SK-N-MC (cell line): Measurements from ENCODE around the gene GOLGA6L7.
"Not testable (repeated sequence)": the region's sequence is repeated elsewhere in the genome, so short reads cannot be mapped to it uniquely, and the experiment has no call there.

Source experiments
- EZH2 ChIP-seq: fragments of 200-600 bp; sonication (generic); IDR thresholded peaks from one replicate; pipeline ENCODE4 v1.6.1; 2017; ENCODE audit warnings: antibody characterized with exemption
- POLR2AphosphoS5 ChIP-seq: IDR thresholded peaks from 2 replicates; pipeline ENCODE4 v1.6.1; 2012; ENCODE audit warnings: mild to moderate bottlenecking, low read depth, low read length, borderline replicate concordance

DNA sequence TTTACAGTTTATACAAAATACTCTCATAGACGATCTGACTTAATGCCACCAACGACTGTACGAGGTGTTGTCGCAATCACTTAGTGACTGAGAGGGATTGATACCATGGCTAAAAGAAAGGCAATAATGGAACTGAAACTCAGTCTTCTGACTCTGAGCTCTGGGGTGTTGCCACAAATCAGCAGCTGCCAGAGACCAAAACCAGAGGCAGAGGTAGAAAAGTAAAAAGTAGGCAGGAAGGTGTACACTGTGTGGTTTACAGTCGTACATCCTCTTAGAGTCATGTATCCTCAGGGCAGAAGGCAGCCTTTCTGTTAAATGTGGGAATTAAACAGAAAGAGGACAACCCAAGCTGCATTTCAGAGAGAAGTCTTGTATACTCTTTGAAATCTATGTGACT is 1.2 kb downstream of the GOLGA6L7 start:
- TF ChIP-seq POLR2AphosphoS5, EZH2: not testable (repeated sequence)
